ENCODE data around the gene SRSF10.

Gene SRSF10

DNA sequence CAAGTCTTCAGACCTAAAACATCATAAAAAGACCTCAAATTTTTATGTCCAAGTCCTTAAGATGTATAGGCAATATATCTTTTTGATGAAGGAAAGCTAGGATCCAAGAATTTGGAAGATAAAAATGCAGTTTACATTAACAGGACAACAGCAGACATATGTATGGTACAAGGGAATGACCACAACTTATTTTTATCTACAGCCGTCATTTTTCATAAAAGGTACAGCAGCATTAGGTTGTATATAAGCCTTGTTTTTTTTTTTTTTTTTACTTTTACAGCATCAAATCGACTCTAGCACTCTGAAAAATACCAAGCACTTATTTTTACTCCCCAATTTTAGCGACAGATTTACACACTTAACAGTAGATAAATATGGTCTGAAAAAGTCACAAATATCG lies 1.3 kb downstream of the SRSF10 start:
- TF ChIP-seq, protein P1, sequence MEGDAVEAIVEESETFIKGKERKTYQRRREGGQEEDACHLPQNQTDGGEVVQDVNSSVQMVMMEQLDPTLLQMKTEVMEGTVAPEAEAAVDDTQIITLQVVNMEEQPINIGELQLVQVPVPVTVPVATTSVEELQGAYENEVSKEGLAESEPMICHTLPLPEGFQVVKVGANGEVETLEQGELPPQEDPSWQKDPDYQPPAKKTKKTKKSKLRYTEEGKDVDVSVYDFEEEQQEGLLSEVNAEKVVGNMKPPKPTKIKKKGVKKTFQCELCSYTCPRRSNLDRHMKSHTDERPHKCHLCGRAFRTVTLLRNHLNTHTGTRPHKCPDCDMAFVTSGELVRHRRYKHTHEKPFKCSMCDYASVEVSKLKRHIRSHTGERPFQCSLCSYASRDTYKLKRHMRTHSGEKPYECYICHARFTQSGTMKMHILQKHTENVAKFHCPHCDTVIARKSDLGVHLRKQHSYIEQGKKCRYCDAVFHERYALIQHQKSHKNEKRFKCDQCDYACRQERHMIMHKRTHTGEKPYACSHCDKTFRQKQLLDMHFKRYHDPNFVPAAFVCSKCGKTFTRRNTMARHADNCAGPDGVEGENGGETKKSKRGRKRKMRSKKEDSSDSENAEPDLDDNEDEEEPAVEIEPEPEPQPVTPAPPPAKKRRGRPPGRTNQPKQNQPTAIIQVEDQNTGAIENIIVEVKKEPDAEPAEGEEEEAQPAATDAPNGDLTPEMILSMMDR (IDR thresholded peaks at IDR 0.05; ENCODE audit: low read length): no peak
- no peak for TF ChIP-seq EZH2 (IDR thresholded peaks at IDR 0.05; ENCODE audit: borderline replicate concordance, low read length)
- peaks cover 61% of the 10 kb centered on the region for H3K4me1 ChIP-seq (ENCODE audit: insufficient read depth, low read length, severe bottlenecking)

DNA sequence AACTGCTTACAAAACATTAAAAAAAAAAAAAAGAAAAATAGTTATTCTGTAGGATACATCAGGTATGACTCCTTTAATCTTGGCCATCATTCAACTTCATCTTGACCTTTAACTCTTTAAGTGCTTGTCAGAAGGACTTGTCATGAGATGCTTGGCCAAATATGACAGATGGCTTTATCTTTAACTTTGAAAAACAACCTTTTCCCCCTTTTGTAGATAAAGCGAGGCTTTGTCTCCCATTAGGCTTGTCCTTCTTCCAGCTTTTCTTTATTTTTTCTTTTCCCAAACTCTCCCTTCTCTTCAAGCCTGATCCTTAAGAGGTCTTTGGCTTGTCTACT lies 2.3 kb downstream of the SRSF10 start:
- peaks cover 61% of the 10 kb centered on the region for H3K4me1 ChIP-seq (ENCODE audit: insufficient read depth, low read length, severe bottlenecking)
- no peaks in the 10 kb centered on the region for H3F3A ChIP-seq (ENCODE audit: insufficient read depth, low read length)
- no peaks in the 10 kb centered on the region for H3K9me2 ChIP-seq (ENCODE audit: low read depth, low read length)
- H4K20me1 ChIP-seq (ENCODE audit: insufficient read depth, low read length): no peaks in the 10 kb centered on the region
- peaks cover 69% of the 10 kb centered on the region for H3K36me3 ChIP-seq (ENCODE audit: insufficient read depth, low read length)
- H3K27me3 ChIP-seq (ENCODE audit: insufficient read depth, low read length): no peaks in the 10 kb centered on the region
- peak overlapping the region; percentile 95 for H3K27ac ChIP-seq (ENCODE audit: low read depth, low read length, poor library complexity, severe bottlenecking)
- H3K4me2 ChIP-seq (ENCODE audit: low read length): peak overlapping the region; percentile 90
- no peaks in the 10 kb centered on the region for H3K9me3 ChIP-seq (ENCODE audit: low read length)
- peak overlapping the region; percentile 97 for H3K4me3 ChIP-seq (ENCODE audit: low read depth, low read length, poor library complexity, severe bottlenecking)
- H3K9ac ChIP-seq (ENCODE audit: low read length): peak overlapping the region; percentile 94
- H2AFZ ChIP-seq (ENCODE audit: low read length): no peak overlapping the region
- TF ChIP-seq, protein P1 (IDR thresholded peaks at IDR 0.05; ENCODE audit: low read length): no peak
- no peak for TF ChIP-seq EZH2 (IDR thresholded peaks at IDR 0.05; ENCODE audit: borderline replicate concordance, low read length)
- H3K79me2 ChIP-seq (ENCODE audit: insufficient read depth, low read length): peaks cover 70% of the 10 kb centered on the region

More for the DNA sequence above, 1.3 kb downstream of the SRSF10 start:
- Histone ChIP-seq H3K4me2 (ENCODE audit: low read length) (peak overlapping the region; percentile 90), H3K27ac (ENCODE audit: low read depth, low read length, poor library complexity, severe bottlenecking) (peak overlapping the region; percentile 95), H3K79me2 (ENCODE audit: insufficient read depth, low read length) (peaks cover 60% of the 10 kb centered on the region), H3K4me3 (ENCODE audit: low read depth, low read length, poor library complexity, severe bottlenecking) (peak overlapping the region; percentile 97), H3F3A (ENCODE audit: insufficient read depth, low read length) (no peaks in the 10 kb centered on the region), H3K9ac (ENCODE audit: low read length) (peak overlapping the region; percentile 94), H4K20me1 (ENCODE audit: insufficient read depth, low read length) (no peaks in the 10 kb centered on the region), H3K9me3 (ENCODE audit: low read length) (no peaks in the 10 kb centered on the region), H3K36me3 (ENCODE audit: insufficient read depth, low read length) (peaks cover 59% of the 10 kb centered on the region), H3K9me2 (ENCODE audit: low read depth, low read length) (no peaks in the 10 kb centered on the region), H2AFZ (ENCODE audit: low read length) (no peak overlapping the region), H3K27me3 (ENCODE audit: insufficient read depth, low read length) (no peaks in the 10 kb centered on the region)

DNA sequence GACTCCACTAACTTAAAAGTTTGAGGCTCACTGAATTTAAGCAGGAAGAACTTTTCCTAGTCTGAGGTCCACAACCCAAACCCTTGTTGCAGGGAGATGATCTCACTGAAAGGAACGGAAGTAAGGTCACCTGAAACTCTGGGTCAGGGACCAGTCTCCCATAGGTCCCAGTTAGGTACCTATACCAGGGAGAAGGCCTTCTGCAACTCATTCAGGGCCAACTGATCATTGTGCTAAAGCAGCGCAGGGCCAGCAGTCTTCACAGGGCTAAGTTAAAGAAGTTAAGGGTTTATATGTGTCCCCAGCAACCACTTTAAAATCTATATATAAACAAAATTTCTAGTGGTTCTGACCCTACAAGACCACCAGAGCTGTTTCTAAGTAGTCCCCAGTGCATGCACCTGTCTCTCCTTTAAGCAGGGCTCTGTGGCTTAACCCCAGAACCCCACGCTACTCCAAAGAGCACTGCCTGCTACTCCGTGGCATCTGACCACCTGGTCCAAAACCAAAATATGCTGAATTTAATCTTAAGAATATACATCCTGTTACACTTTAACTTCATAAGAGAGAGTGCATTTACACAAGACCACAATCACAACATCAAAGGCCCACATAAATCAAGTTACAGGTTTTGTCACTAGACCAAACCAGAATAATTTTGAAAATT lies 2.8 kb downstream of the SRSF10 start:
- Histone ChIP-seq H3K9me3 (ENCODE audit: low read length) (no peaks in the 10 kb centered on the region), H3K36me3 (ENCODE audit: insufficient read depth, low read length) (peaks cover 74% of the 10 kb centered on the region), H3K9me2 (ENCODE audit: low read depth, low read length) (no peaks in the 10 kb centered on the region), H3K79me2 (ENCODE audit: insufficient read depth, low read length) (peaks cover 71% of the 10 kb centered on the region), H4K20me1 (ENCODE audit: insufficient read depth, low read length) (no peaks in the 10 kb centered on the region), H2AFZ (ENCODE audit: low read length) (no peak overlapping the region), H3K4me3 (ENCODE audit: low read depth, low read length, poor library complexity, severe bottlenecking) (peak overlapping the region; percentile 97), H3K9ac (ENCODE audit: low read length) (peak overlapping the region; percentile 94), H3K4me2 (ENCODE audit: low read length) (peak overlapping the region; percentile 90), H3K27me3 (ENCODE audit: insufficient read depth, low read length) (no peaks in the 10 kb centered on the region), H3K4me1 (ENCODE audit: insufficient read depth, low read length, severe bottlenecking) (peaks cover 61% of the 10 kb centered on the region), H3F3A (ENCODE audit: insufficient read depth, low read length) (no peaks in the 10 kb centered on the region), H3K27ac (ENCODE audit: low read depth, low read length, poor library complexity, severe bottlenecking) (peak overlapping the region; percentile 95)
- no peak for TF ChIP-seq EZH2 (IDR thresholded peaks at IDR 0.05; ENCODE audit: borderline replicate concordance, low read length)
- TF ChIP-seq, protein P1 (IDR thresholded peaks at IDR 0.05; ENCODE audit: low read length): no peak
